Liver (tissue), 9 donors: ENCODE data around the gene AMPH. TPM values are rescaled to one million over a fixed set of nuclear protein-coding genes. Genes with fewer than 3 reads are reported as not detected.
"Not testable (repeated sequence)": the region's sequence is repeated elsewhere in the genome, so short reads cannot be mapped to it uniquely, and the experiment has no call there.

Experiments used
- DNase-seq: peaks from one replicate; pipeline ENCODE4 v3.0.0-alpha.2; 2017; ENCODE audit warnings: low spot score
- H3K27ac ChIP-seq, 2 donors: one replicate each; pipeline ENCODE4 v1.7.0; 2013; ENCODE audit warnings: inconsistent platforms in 2 of 2, low read length in 2 of 2, control low read depth in 1 of 2, low read depth in 1 of 2, mild to moderate bottlenecking in 1 of 2
- H3K27me3 ChIP-seq, 4 donors: one replicate each; pipeline versions ENCODE4 v1.6.1 to v1.7.0; 2013; ENCODE audit warnings: low read length in 3 of 4, inconsistent platforms in 1 of 4, mild to moderate bottlenecking in 1 of 4, moderate library complexity in 1 of 4; ENCODE audit not compliant: control insufficient read depth in 4 of 4, insufficient read depth in 4 of 4
- H3K36me3 ChIP-seq, 4 donors: one replicate each; pipeline versions ENCODE4 v1.6.1 to v1.7.0; 2013; ENCODE audit warnings: low read length in 3 of 4, mild to moderate bottlenecking in 3 of 4, low read depth in 1 of 4, moderate library complexity in 1 of 4; ENCODE audit not compliant: control insufficient read depth in 4 of 4, insufficient read depth in 3 of 4
- H3K4me1 ChIP-seq, 4 donors: one replicate each; pipeline versions ENCODE4 v1.6.1 to v1.7.0; 2013; ENCODE audit warnings: low read length in 3 of 4, mild to moderate bottlenecking in 3 of 4, moderate library complexity in 1 of 4; ENCODE audit not compliant: control insufficient read depth in 4 of 4, insufficient read depth in 4 of 4
- H3K4me3 ChIP-seq, 3 donors: one replicate each; pipeline versions ENCODE4 v1.6.1 to v1.7.0; 2013; ENCODE audit warnings: low read length in 3 of 3, control low read depth in 1 of 3, low read depth in 1 of 3, mild to moderate bottlenecking in 1 of 3
- H3K9ac ChIP-seq, 2 donors: one replicate each; pipeline ENCODE4 v1.7.0; 2013; ENCODE audit warnings: low read length in 2 of 2, mild to moderate bottlenecking in 2 of 2, moderate library complexity in 2 of 2, control low read depth in 1 of 2, low read depth in 1 of 2
- H3K9me3 ChIP-seq, 4 donors: one replicate each; pipeline versions ENCODE4 v1.6.1 to v1.7.0; 2013; ENCODE audit warnings: low read length in 3 of 4; ENCODE audit not compliant: control insufficient read depth in 4 of 4
- EGR1 ChIP-seq, 2 donors: IDR thresholded peaks; 2 replicates each; pipeline ENCODE4 v1.6.1; 2016 to 2018; ENCODE audit warnings: antibody characterized with exemption in 2 of 2, low read depth in 2 of 2
- FOXA2 ChIP-seq: IDR thresholded peaks from 2 replicates; pipeline ENCODE4 v1.6.1; 2016; ENCODE audit warnings: antibody characterized with exemption
- GABPA ChIP-seq, 2 donors: IDR thresholded peaks in 1 of 2; conservative IDR thresholded peaks in 1 of 2; 2 replicates each; pipeline ENCODE4 v1.6.1; 2016; ENCODE audit warnings: antibody characterized with exemption in 2 of 2, mild to moderate bottlenecking in 1 of 2, moderate library complexity in 1 of 2
- HNF4A ChIP-seq, 2 donors: conservative IDR thresholded peaks; 2 replicates each; pipeline ENCODE4 v1.6.1; 2016; ENCODE audit warnings: antibody characterized with exemption in 2 of 2, mild to moderate bottlenecking in 2 of 2
- HNF4G ChIP-seq: IDR thresholded peaks from 2 replicates; pipeline ENCODE4 v1.6.1; 2016; ENCODE audit warnings: antibody characterized with exemption
- JUND ChIP-seq, 2 donors: IDR thresholded peaks; 2 replicates each; pipeline ENCODE4 v1.6.1; 2016; ENCODE audit warnings: antibody characterized with exemption in 2 of 2
- MAX ChIP-seq: IDR thresholded peaks from 2 replicates; pipeline ENCODE4 v1.6.1; 2016; ENCODE audit warnings: antibody characterized with exemption
- NR2F2 ChIP-seq: IDR thresholded peaks from 2 replicates; pipeline ENCODE4 v1.6.1; 2016; ENCODE audit warnings: antibody characterized with exemption
- REST ChIP-seq: IDR thresholded peaks from 2 replicates; pipeline ENCODE4 v1.6.1; 2016; ENCODE audit warnings: antibody characterized with exemption, mild to moderate bottlenecking
- RXRA ChIP-seq, 2 donors: IDR thresholded peaks; 2 replicates each; pipeline ENCODE4 v1.6.1; 2017 to 2018; ENCODE audit warnings: antibody characterized with exemption in 2 of 2, mild to moderate bottlenecking in 1 of 2
- SP1 ChIP-seq: IDR thresholded peaks from 2 replicates; pipeline ENCODE4 v1.6.1; 2018; ENCODE audit warnings: antibody characterized with exemption, mild to moderate bottlenecking
- TAF1 ChIP-seq: conservative IDR thresholded peaks from 2 replicates; pipeline ENCODE4 v1.6.1; 2016; ENCODE audit warnings: antibody characterized with exemption, mild to moderate bottlenecking
- YY1 ChIP-seq: IDR thresholded peaks from 2 replicates; pipeline ENCODE4 v1.6.1; 2016; ENCODE audit warnings: antibody characterized with exemption, mild to moderate bottlenecking
- whole genome bisulfite sequencing: extraction: QIAGEN DNeasy Blood & Tissue Kit; methylation state at CpG from one replicate; pipeline ENCODE4 v1.1.7; 2013; 5-methylcytosine and 5-hydroxymethylcytosine counted together
- polyA plus RNA-seq, 2 donors: library from polyadenylated mRNA; stranded (reverse) in 1 of 2; unstranded in 1 of 2; fragments of 200-250 nt in 1 of 2; fragments of >200 nt in 1 of 2; fragmentation: Nextera tagmentation in 1 of 2; extraction: Ambion mirVana in 1 of 2; gene quantifications; one replicate each; pipeline versions ENCODE4 v1.2.1 to v1.2.3, GENCODE V29; 2013 to 2015
- total RNA-seq, 2 donors: library from RNA; depleted of rRNA; stranded (reverse); fragments of >200 nt; gene quantifications; one replicate each; pipeline ENCODE4 v1.2.3, GENCODE V29; 2014
- TF ChIP-seq, protein P1 (sequence below): fragments of 150-350 bp; IDR thresholded peaks from 2 replicates; pipeline ENCODE4 v1.5.1; 2017; ENCODE audit warnings: improper control_type of control experiment, low read depth, low read length; ENCODE audit not compliant: missing input control
- TF ChIP-seq, protein P2 (sequence below): IDR thresholded peaks from 2 replicates; pipeline ENCODE4 v1.6.1; 2016; ENCODE audit warnings: antibody characterized with exemption
- donor health status: healthy.
- donor health status: healthy.
- donor health status: healthy.
- donor health status: healthy.
- donor health status: healthy.

The AMPH gene
- total and polyA plus RNA-seq, 4 donors: 0.13 to 0.25 (median 0.20) TPM

DNA sequence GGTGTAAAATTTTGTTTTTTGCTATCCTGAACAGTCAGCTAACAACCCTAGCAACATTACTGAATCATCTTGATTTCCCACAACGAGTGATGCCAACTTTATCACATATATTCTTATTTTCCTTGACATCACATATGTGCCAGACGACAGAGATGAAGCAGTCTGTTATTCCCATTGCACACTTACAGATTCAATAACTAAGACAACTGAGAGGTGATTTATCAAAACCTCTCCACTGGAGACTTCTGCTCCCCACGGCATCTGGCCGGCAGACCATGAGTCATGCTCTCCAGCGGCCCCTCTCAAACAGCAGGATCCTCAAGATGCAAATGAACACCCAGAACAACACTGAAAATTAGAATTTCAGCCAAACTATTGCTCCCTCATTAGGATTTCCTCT is 57.1 kb downstream of the AMPH start (continued):
- TF ChIP-seq, protein P1, sequence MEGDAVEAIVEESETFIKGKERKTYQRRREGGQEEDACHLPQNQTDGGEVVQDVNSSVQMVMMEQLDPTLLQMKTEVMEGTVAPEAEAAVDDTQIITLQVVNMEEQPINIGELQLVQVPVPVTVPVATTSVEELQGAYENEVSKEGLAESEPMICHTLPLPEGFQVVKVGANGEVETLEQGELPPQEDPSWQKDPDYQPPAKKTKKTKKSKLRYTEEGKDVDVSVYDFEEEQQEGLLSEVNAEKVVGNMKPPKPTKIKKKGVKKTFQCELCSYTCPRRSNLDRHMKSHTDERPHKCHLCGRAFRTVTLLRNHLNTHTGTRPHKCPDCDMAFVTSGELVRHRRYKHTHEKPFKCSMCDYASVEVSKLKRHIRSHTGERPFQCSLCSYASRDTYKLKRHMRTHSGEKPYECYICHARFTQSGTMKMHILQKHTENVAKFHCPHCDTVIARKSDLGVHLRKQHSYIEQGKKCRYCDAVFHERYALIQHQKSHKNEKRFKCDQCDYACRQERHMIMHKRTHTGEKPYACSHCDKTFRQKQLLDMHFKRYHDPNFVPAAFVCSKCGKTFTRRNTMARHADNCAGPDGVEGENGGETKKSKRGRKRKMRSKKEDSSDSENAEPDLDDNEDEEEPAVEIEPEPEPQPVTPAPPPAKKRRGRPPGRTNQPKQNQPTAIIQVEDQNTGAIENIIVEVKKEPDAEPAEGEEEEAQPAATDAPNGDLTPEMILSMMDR: no peak
- no peak for TF ChIP-seq HNF4A (conservative IDR thresholded peaks at IDR 0.05)
- no peak for TF ChIP-seq HNF4G

DNA sequence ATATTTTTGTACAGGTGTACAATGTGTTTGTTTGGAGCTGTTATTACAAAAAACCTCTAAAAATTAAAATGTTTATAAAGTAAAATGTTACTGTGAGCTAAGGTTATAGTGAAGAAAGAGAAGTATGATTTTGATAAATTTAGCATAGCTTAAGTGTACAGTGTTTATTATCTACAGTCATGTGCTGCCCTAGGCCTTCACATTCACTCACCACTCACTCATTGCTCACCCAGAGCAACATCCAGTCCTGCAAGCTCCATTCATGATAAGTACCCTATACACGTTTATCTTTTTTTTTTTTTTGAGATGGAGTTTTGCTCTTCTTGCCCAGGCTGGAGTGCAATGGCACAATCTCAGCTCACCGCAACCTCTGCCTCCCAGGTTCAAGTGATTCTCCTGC is 59.6 kb downstream of the AMPH start:
- not testable (repeated sequence) for DNase-seq, H3K27ac ChIP-seq, H3K9ac ChIP-seq, H3K27me3 ChIP-seq, H3K4me1 ChIP-seq, H3K36me3 ChIP-seq, H3K4me3 ChIP-seq, H3K9me3 ChIP-seq
- WGBS: 74% methylated on average over 2 of the region's 2 CpGs

GRCh38 chr7:38568497-38568896 is 62.7 kb downstream of the AMPH start:
- Histone ChIP-seq H3K9me3 (no peaks in the 10 kb centered on the region), H3K4me1 (no peaks in the 10 kb centered on the region), H3K9ac (no peak overlapping the region), H3K27me3 (no peaks in the 10 kb centered on the region), H3K4me3 (no peak overlapping the region), H3K27ac (no peak overlapping the region), H3K36me3 (no peaks in the 10 kb centered on the region)
- no peak for TF ChIP-seq TAF1
- no peak for TF ChIP-seq RXRA (IDR thresholded peaks at IDR 0.05)
- no peak for TF ChIP-seq MAX
- TF ChIP-seq, protein P2, sequence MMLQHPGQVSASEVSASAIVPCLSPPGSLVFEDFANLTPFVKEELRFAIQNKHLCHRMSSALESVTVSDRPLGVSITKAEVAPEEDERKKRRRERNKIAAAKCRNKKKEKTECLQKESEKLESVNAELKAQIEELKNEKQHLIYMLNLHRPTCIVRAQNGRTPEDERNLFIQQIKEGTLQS: no peak
- TF ChIP-seq NR2F2: no peak
- no peak for TF ChIP-seq FOXA2
- TF ChIP-seq YY1: no peak
- no peak for TF ChIP-seq HNF4G
- TF ChIP-seq, protein P1: no peak
- 82% methylated on average over 2 of the region's 2 CpGs for WGBS
- no peak for DNase-seq

DNA sequence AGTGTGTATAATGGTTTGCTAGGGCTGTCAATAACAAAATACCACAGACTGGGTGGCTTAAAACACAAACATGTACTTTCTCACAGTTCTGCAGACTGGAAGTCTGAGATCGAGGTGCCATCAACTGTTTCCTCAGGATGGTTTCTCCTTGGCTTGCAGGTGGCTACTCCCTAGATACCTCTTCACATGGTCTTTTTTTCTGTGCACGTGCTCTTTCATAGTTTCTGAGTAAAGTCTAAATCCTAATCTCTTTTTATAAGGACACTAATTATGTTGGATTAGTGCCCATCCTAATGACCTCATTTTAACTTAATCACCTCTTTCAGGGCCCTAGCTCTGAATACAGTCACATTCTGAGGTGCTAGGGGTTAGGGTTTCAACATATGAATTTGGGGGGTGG is 65.9 kb downstream of the AMPH start:
- 59% methylated on average over 2 of the region's 2 CpGs for WGBS
- H3K9me3 ChIP-seq: no peaks in the 10 kb centered on the region
- H3K36me3 ChIP-seq: no peaks in the 10 kb centered on the region
- H3K4me3 ChIP-seq: no peak overlapping the region
- DNase-seq: no peak
- no peak overlapping the region for H3K27ac ChIP-seq
- H3K27me3 ChIP-seq: no peaks in the 10 kb centered on the region
- no peak overlapping the region for H3K9ac ChIP-seq
- no peaks in the 10 kb centered on the region for H3K4me1 ChIP-seq
- no peak for TF ChIP-seq HNF4A (conservative IDR thresholded peaks at IDR 0.05)
- no peak for TF ChIP-seq JUND (IDR thresholded peaks at IDR 0.05)
- no peak for TF ChIP-seq MAX
- TF ChIP-seq YY1: no peak
- TF ChIP-seq, protein P1: no peak
- no peak for TF ChIP-seq EGR1 (IDR thresholded peaks at IDR 0.05; ENCODE audit: low read depth in 2 of 2)
- TF ChIP-seq REST: no peak
- TF ChIP-seq GABPA (IDR thresholded peaks at IDR 0.05 in 1 of 2, conservative IDR thresholded peaks at IDR 0.05 in 1 of 2): no peak
- TF ChIP-seq NR2F2: no peak
- no peak for TF ChIP-seq SP1
